C4-2B (cell line): ENCODE measurements around the gene ITPR1.

ENCODE experiments used
- ZFX ChIP-seq: fragments of 450-650 bp; IDR thresholded peaks from 2 replicates; pipeline ENCODE4 v1.6.1; 2017
- TF ChIP-seq, protein P1 (sequence below): fragments of 450-650 bp; conservative IDR thresholded peaks from 2 replicates; pipeline ENCODE4 v1.5.1; 2017; ENCODE audit warnings: mild to moderate bottlenecking

DNA sequence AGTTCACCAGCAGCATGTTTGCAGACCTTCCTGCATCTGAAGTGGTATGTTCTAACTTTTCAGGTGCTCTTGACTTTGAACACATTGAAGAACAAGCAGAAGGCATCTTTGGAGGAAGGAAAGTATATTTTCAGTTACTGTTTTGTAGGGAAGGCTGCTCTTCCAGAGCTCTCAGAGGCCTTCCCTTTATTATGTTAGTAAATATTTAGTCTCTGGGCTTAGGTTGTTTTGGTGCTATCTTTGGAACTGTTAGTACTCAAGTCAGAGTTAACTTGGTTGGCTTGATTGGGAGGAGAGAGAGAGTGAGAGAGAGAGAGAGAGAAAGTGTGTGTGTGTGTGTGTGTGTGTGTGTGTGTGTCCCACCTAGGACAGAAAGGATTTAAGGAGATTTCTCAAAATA is 188.2 kb downstream of the ITPR1 start:
- TF ChIP-seq, protein P1, sequence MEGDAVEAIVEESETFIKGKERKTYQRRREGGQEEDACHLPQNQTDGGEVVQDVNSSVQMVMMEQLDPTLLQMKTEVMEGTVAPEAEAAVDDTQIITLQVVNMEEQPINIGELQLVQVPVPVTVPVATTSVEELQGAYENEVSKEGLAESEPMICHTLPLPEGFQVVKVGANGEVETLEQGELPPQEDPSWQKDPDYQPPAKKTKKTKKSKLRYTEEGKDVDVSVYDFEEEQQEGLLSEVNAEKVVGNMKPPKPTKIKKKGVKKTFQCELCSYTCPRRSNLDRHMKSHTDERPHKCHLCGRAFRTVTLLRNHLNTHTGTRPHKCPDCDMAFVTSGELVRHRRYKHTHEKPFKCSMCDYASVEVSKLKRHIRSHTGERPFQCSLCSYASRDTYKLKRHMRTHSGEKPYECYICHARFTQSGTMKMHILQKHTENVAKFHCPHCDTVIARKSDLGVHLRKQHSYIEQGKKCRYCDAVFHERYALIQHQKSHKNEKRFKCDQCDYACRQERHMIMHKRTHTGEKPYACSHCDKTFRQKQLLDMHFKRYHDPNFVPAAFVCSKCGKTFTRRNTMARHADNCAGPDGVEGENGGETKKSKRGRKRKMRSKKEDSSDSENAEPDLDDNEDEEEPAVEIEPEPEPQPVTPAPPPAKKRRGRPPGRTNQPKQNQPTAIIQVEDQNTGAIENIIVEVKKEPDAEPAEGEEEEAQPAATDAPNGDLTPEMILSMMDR: no peak
- no peak for TF ChIP-seq ZFX
